Stimulated activated CD8-positive, alpha-beta memory T cell treated with anti-CD3 and anti-CD28 coated beads, Interleukin-4, amount 100 ng/mL, for 1 hour (primary cell): ENCODE data around the gene CLDN3.

ENCODE experiments used
- DNase-seq, 2 donors: peaks; one replicate each; pipeline ENCODE4 v3.0.0-alpha.2; 2020; ENCODE audit warnings: low read depth in 2 of 2, low spot score in 1 of 2

Gene CLDN3

DNA sequence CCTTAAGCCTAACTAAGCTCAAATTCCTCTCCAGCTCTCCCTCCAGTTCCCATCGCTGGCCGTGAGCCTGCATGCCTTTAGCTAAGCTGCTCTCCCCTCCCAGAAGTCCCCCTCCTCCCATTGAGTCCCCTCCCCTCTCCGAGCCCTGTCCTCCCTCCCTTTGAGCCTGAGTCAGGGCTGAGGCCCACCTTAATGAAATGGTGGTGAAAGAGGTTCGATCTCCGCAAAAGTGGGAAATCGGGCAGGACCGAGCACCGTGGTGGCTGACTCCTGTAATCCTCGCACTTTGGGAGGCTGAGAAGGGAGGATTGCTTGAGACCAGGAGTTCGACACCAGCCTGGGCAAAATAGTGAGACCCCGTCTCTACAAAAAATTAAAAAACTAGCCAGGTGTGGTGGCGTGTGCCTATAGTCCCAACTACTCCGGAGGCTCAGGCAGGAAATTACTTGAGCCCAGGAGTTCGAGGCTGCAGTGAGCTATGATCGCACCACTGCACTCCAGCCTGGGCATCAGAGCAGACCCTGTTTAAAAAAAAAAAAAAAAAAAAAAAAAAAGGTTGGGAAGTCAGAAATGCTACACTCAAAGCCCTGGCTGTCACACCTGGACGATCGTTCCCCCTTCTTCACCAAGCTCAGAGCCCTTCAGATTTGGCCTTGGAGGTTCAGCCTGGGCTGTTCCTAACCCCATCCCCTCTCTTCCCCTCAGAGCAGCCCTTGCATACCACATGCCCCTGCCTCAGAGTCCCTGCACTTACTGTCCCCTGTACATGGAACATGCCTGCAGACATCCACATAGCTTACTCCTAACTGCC lies 995 bp upstream of the CLDN3 start:
- no peak for DNase-seq

GRCh38 chr7:73769481-73770001 lies 529 bp downstream of the CLDN3 start:
- DNase-seq: no peak

DNA sequence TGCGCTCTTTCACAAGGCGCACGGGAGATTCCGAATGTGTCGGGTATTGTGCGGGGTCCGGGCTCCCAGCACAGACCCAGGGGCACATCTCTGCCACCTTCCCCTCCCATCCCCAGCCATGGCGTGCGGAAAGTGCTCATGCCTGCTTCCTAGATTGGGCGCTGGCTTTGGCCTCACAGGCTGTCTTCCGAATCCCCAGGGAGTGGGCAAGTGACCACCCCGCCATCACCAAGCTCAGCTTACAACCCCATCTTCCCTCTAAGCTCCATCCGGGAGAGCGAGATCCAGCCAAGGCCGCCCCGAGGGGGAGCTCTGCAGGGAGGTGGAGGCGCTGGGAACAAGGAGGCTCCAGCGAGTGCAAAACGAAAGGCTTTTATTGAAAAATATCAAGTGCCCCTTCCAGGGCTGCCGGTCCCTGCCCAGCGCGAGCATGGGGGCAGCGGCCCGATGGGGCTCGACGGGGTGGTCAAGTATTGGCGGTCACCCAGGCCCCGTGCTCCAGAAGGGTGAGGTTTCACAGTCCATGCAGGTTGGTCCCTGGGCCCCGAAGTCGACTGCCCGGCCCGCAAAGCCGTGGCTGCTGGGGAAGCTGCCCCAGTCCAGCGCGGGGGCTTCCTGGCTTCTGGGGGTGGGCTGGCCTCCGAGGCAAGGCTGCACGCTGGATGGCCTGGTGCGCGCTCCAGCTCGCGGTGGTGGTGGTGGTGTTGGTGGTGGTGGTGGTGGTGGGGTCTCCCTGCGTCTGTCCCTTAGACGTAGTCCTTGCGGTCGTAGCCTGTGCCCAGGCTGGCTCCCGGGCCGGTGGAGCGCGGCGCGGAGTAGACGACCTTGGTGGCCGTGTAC lies 1.2 kb downstream of the CLDN3 start:
- DNase-seq: no peak

GRCh38 chr7:73766556-73767229 lies 3.4 kb downstream of the CLDN3 start:
- no peak for DNase-seq

GRCh38 chr7:73762659-73762999 lies 7.4 kb downstream of the CLDN3 start:
- DNase-seq: no peak

DNA sequence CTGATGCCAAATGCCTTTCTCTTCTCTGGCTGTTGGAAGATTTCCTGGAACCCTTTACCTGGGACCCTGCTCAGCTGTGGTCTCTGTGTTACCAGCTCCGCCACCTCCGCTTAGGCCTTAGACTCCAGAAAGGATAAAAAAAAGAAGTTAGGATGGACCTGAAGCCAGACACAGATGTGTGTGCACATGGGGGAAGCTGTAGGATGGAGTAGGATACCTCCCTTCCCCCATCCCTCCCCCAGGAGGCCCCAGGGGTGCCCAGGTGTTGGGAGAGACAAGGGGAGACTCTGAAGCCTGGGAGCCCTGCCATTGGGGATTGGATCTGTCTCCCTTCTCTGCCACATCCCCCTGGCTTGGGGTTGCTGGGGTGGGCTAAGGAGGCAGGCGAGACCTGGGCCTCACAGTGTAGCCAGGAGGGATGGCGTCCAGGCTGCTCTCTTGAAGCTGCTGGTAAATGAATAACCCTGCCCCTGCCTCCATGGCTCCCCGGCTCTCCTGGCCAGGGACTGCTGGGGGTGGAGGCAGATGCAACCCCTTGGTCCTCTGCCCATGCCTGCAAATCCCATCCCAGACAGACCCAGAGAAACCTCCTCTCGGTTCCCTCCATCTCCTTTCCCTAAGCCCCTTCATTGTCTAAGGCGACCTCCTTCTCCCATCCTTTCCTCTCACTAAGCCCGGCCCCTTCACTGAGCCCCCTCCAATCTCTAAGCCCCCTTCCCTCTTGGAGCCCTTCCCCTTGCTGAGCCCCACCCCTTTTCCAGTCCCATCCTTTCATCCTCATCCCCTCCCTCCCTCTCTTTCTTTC lies 8.0 kb downstream of the CLDN3 start:
- no peak for DNase-seq

DNA sequence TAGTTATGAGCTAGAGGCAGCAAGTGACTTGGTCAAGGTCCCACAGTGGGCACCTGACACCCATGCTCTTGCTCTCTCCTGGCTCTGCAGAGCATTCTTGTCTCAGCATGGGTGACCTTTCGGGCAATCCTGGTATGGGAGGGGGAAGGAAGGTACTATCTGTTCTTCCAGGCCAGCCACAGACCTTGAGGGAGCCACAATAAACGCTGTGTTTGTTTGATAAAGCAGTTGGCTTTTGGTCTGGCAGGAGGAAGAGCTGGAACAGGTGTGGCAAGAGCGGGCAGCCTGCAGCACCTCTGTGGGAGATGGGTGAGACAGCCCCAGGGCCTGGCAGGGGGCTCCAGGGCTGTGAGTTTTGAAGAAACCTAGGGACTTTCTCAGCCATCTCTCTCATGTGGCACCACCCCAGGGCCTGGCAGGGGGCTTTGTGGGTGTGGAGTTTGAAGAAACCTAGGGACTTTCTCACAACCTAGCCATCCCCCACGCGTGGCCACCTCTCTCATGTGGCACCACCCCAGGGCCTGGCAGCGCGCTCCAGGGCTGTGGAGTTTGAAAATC lies 11.4 kb downstream of the CLDN3 start:
- DNase-seq: no peak

- DNase-seq: no peak
Measured at GRCh38 chr7:73749931-73750776, 19.9 kb downstream of the CLDN3 start.

- DNase-seq: no peak
Measured at GRCh38 chr7:73746378-73746777, 23.7 kb downstream of the CLDN3 start.

- DNase-seq: no peak
Measured at GRCh38 chr7:73742753-73743641, 27.1 kb downstream of the CLDN3 start.

DNA sequence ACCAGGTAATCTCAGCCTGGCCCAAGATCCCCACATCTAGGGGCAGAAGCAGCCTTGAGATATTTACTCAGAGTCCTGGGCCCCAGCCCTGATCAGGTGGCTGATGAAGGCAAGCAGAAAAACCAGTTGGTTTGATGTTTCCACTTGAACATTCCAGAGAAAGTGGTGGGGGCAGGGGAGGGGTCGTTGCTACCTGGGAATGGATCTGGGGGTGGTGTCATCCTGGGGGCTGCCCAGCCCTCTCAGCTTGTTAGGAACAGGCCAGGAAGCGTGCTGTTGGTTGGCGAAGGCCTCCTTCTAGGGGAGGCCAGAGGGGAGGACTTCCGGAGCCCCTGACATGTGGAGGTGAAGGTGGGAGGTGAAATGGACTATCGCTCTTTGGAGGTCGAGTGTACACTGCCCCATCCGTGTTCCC lies 27.7 kb downstream of the CLDN3 start:
- DNase-seq: no peak

DNA sequence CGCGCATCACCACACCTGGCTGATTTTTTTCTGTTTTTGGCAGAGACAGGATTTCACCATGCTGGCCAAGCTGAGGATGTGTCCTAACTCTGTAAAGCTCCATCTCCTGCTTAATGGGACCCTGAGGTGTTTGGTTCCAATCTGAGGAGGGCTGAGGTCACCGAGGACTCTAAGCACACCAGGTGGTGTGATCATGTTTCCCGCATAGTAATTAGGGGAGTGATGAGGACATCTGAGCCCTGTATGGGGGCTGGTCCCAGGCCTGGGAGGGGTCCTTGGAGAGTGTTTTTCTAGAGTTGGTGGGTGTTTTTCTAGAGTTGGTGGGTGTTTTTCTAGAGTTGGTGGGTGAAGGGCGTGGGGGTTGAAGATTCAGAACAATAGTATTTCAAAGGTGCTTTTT lies 28.5 kb downstream of the CLDN3 start:
- no peak for DNase-seq

DNA sequence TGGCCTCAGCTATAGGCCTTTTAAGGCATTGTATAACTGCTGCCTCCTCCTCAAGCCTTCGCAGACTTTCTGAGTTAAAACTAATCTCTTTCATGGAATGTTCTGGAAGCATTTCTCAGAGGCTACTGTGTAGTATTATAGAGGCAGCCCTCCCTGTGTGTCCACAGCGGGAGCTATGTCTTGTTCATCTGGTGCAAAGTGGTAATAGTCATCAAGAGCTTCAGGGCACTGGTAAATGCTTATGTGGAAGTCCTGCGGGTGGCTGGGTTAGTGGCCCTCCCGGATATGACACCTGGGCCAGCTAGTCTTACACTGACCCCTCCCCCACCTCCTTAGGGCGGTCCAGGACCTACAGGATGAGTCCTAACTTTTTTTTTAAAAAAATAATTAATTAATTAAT lies 29.3 kb downstream of the CLDN3 start:
- no peak for DNase-seq

DNA sequence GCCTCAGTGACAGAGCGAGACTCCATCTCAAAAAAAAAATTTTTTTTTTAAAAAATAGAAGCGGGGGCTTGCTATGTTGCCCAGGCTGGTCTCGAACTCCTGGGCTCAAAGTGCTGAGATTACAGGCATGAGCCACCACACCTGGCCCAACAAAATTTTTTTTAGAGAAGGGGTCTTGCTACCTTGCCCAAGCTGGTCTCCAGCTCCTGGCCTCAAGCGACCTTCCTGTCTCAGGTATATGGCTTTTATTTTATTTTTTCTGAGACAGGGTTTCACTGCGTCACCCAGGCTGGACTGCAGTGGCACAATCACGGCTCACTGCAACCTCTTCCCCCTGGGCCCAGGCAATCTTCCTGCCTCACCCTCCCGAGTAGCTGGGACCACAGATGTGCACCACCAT lies 29.9 kb downstream of the CLDN3 start:
- DNase-seq: no peak

GRCh38 chr7:73739387-73739767 lies 30.7 kb downstream of the CLDN3 start:
- DNase-seq: no peak

DNA sequence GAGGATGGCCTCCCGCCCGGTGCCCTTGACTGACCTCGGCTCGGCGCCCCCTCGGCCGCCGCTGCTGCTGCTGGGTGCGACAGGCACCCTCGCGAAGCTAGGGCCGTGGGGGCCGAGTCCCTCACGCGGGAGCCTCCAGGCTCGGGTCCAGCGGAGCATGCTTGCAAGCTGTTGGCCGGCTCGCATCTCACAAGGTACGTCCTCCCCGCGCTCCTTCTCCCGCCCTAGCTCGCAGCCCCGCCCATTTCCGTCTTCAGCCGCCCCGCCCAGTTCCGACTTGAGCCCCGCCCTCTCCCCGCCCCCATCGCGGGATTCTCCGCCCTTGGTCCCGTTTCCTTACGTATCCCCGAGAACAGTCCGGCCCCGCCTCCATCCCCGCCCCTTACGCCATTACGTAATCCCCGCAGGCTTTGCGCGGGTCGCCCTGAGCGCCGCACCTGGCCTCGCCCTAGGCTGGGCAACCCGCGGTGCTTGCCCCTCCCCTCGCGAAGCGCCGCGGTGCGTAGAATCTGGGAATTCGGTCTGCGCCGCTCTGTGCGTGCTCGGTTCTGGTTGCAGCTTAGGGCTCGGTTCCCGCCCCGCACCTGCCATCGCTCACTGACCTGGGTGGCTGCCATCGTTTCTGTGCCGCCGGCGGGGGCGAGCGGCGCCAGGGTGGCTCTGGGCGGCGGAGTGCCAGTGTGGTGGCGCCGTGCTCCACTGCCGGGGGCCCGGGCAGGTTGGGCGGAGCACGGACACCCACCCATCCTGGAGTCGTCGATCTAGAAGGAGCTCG lies 31.3 kb downstream of the CLDN3 start, which contains the start of gene ABHD11:
Gene ABHD11, minus strand, starts transcription at position 191 of the 775 bp plus-strand sequence. Its CDS starts 32 bp downstream, at position 159.
- peak; percentile 99 for DNase-seq

DNA sequence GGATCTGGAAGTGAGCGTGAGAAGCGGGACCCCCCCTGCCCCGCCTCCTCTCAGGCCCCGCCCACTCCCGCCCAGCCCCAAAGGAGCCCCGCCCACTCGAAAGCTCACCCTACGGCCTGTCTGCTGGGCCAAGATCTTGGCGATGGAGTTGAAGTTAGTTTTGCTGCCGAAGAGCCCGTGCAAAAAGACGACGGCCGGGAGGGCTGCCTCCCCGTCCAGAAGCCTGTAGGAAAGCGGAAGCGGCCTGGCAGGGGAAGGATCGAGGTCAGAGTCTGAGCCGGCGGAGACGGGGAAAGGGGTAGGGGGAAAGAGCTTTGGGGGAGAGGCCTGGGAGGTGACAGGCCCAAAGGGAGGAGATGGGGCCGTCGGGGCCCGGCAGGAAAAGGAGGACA lies 31.9 kb downstream of the CLDN3 start:
- DNase-seq: peak in 1 of 2 donors; percentile 40
